GM12878 (cell line): ENCODE results near the gene MYOC. TPM values are rescaled to one million over a fixed set of nuclear protein-coding genes. Genes with fewer than 3 reads are reported as not detected.

Source experiments
- ATAC-seq: fragments of 200-7000 bp; cut with Tn5 transposase; 3 replicates; pipeline ENCODE4 v1.9.1; 2020; ENCODE audit warnings: mild to moderate bottlenecking, moderate library complexity
- BruUV-seq: library from RNA; stranded (reverse); fragments of 400-500 nt; replicated peaks from 2 replicates; lab custom pipeline; 2021; lab: Mats Ljungman, UMichigan
- CTCF ChIA-PET: fragments of 300-600 bp; sonication (Branson Sonifier 250); formaldehyde crosslinking; extraction: SDS; loops from one replicate; lab custom pipeline; 2021; ENCODE audit warnings: inconsistent platforms; lab: Yijun Ruan, JAX
- POLR2A ChIA-PET: fragments of 350-600 bp; formaldehyde crosslinking; extraction: SDS; loops from one replicate; lab custom pipeline; 2021; ENCODE audit warnings: inconsistent platforms; lab: Charles Lee
- RAD21 ChIA-PET: fragments of 300-600 bp; sonication (Branson Sonifier 250); formaldehyde crosslinking; loops from one replicate; lab custom pipeline; 2023; ENCODE audit warnings: antibody characterized with exemption; ENCODE audit not compliant: unreplicated experiment; lab: Charles Lee
- SMC1A ChIA-PET: fragments of 300-600 bp; sonication (Branson Sonifier 250); formaldehyde crosslinking; loops from one replicate; lab custom pipeline; 2023; ENCODE audit not compliant: unreplicated experiment, uncharacterized antibody; lab: Charles Lee
- DNase-seq: peaks from one replicate; pipeline ENCODE4 v3.0.0-alpha.2; 2011; ENCODE audit warnings: low read depth, low spot score
- FAIRE-seq: peaks from 3 replicates; lab custom pipeline; 2011; peaks lifted over from hg19 to GRCh38; lab: Jason Lieb, UNC
- H2AFZ ChIP-seq: 2 replicates; pipeline ENCODE4 v1.6.0; 2011; ENCODE audit warnings: low read depth, low read length, control low read depth; ENCODE audit not compliant: control insufficient read depth
- H3K27ac ChIP-seq: 2 replicates; pipeline ENCODE4 v1.5.1; 2011; ENCODE audit warnings: control low read depth; ENCODE audit not compliant: control insufficient read depth, insufficient read depth
- H3K27me3 ChIP-seq, 2 experiments: replicated peaks in 1 of 2; 2 replicates each; pipeline versions ENCODE4 v1.6.0 to v1.6.1; 2011; ENCODE audit warnings: low read length in 1 of 2; ENCODE audit not compliant: control insufficient read depth in 2 of 2, insufficient read depth in 2 of 2
- H3K36me3 ChIP-seq, 2 experiments: 2 replicates each; pipeline ENCODE4 v1.5.1; 2011; ENCODE audit warnings: low read length in 1 of 2; ENCODE audit not compliant: control insufficient read depth in 2 of 2, insufficient read depth in 2 of 2
- H3K4me1 ChIP-seq: 2 replicates; pipeline ENCODE4 v1.6.1; 2011; ENCODE audit warnings: mild to moderate bottlenecking, low read length, moderate library complexity, mixed read lengths; ENCODE audit not compliant: control insufficient read depth, insufficient read depth
- H3K4me2 ChIP-seq: 2 replicates; pipeline ENCODE4 v1.6.0; 2011; ENCODE audit warnings: control low read depth; ENCODE audit not compliant: control insufficient read depth, insufficient read depth
- H3K4me3 ChIP-seq: fragments of 200-600 bp; sonication (generic); 2 replicates; pipeline ENCODE4 v1.5.1; 2016
- H3K79me2 ChIP-seq: 2 replicates; pipeline ENCODE4 v1.6.0; 2011; ENCODE audit warnings: low read length; ENCODE audit not compliant: control insufficient read depth, insufficient read depth
- H3K9ac ChIP-seq: 2 replicates; pipeline ENCODE4 v1.8.0; 2011; ENCODE audit warnings: low read length, control low read depth, mixed read lengths; ENCODE audit not compliant: control insufficient read depth, insufficient read depth
- H3K9me3 ChIP-seq: replicated peaks from 3 replicates; pipeline ENCODE4 v1.5.1; 2011; ENCODE audit warnings: mild to moderate bottlenecking, low read length; ENCODE audit not compliant: control insufficient read depth, insufficient read depth
- H4K20me1 ChIP-seq: 2 replicates; pipeline ENCODE4 v1.6.0; 2011; ENCODE audit not compliant: control insufficient read depth, insufficient read depth
- ATF7 ChIP-seq: fragments of 450-650 bp; IDR thresholded peaks from 2 replicates; pipeline ENCODE4 v1.6.1; 2016; ENCODE audit warnings: low read depth, mild to moderate bottlenecking
- BHLHE40 ChIP-seq, 2 experiments: fragments of 450-650 bp in 1 of 2; IDR thresholded peaks; 2 replicates each; pipeline ENCODE4 v1.6.1; 2011 to 2017; ENCODE audit warnings: low read depth in 2 of 2, borderline replicate concordance in 1 of 2, improper control_type of control experiment in 1 of 2, low read length in 1 of 2, mild to moderate bottlenecking in 1 of 2
- CEBPZ ChIP-seq: fragments of 150-350 bp; IDR thresholded peaks from 2 replicates; pipeline ENCODE4 v1.6.1; 2016; ENCODE audit warnings: low read depth, low read length
- ESRRA ChIP-seq: IDR thresholded peaks from 2 replicates; pipeline ENCODE4 v1.6.1; 2012; ENCODE audit warnings: mild to moderate bottlenecking, low read length, improper control_type of control experiment
- KDM1A ChIP-seq: fragments of 200-600 bp; sonication (generic); IDR thresholded peaks from 2 replicates; pipeline ENCODE4 v1.6.1; 2016; ENCODE audit warnings: borderline replicate concordance
- NR2C2 ChIP-seq: IDR thresholded peaks from 2 replicates; pipeline ENCODE4 v1.6.1; 2011; ENCODE audit warnings: borderline replicate concordance, low read depth; ENCODE audit not compliant: control insufficient read depth, insufficient read length
- POU2F2 ChIP-seq: IDR thresholded peaks from 3 replicates; pipeline ENCODE4 v1.6.1; 2011; ENCODE audit warnings: low read depth, mild to moderate bottlenecking, low read length, borderline replicate concordance
- TBL1XR1 ChIP-seq: IDR thresholded peaks from 2 replicates; pipeline ENCODE4 v1.6.1; 2012; ENCODE audit warnings: low read depth, low read length, improper control_type of control experiment
- USF1 ChIP-seq: IDR thresholded peaks from 2 replicates; pipeline ENCODE4 v1.6.1; 2011; ENCODE audit warnings: borderline replicate concordance, low read depth, mild to moderate bottlenecking, moderate library complexity, mixed read lengths, low read length; ENCODE audit not compliant: insufficient read depth; ENCODE audit errors: extremely low read length
- WRNIP1 ChIP-seq: IDR thresholded peaks from 2 replicates; pipeline ENCODE4 v1.6.1; 2011; ENCODE audit warnings: low read depth, low read length, improper control_type of control experiment, borderline replicate concordance
- WGBS: methylation state at CpG from one replicate; pipeline ENCODE4 v1.1.6; 2016; ENCODE audit warnings: low lambda C conversion rate; ENCODE audit not compliant: insufficient replicate concordance, insufficient coverage; ENCODE audit errors: missing lambda C conversion rate; 5-methylcytosine and 5-hydroxymethylcytosine counted together
- in situ Hi-C: fragments of 300-500 bp; cut with MboI; formaldehyde crosslinking; loops from 9 replicates; pipeline ENCODE4 v1.14.3; 2018; ENCODE audit warnings: mixed read lengths
- intact Hi-C: fragments of 100-400 bp; cut with micrococcal nuclease; formaldehyde crosslinking; loops from one replicate; pipeline ENCODE4 v1.14.2; 2022; ENCODE audit not compliant: unreplicated experiment
- polyA plus RNA-seq, 11 experiments: library from polyadenylated mRNA; depleted of rRNA in 4 of 11; unstranded in 6 of 11; stranded (reverse) in 5 of 11; fragments of >200 nt; fragmentation: Nextera tagmentation in 4 of 11; fragmentation: Illumina TruSeq in 1 of 11; extraction: Ambion mirVana in 4 of 11; extraction: Trizol in 1 of 11; gene quantifications; 1 replicate in 1 of 11; 2 replicates in 10 of 11; pipeline versions ENCODE4 v1.2.1 to v1.2.3, GENCODE V29; 2011 to 2016; ENCODE audit warnings: inconsistent platforms in 2 of 11, missing spikeins in 2 of 11, low read depth in 1 of 11
- total RNA-seq, 4 experiments: library from RNA; depleted of rRNA in 3 of 4; stranded (reverse); fragments of >200 nt in 3 of 4; fragmentation: Illumina TruSeq in 1 of 4; extraction: Trizol in 1 of 4; gene quantifications; 2 replicates each; pipeline versions ENCODE4 v1.2.1 to v1.2.3, GENCODE V29; 2013 to 2021

MYOC gene
- total and polyA plus RNA-seq, 10 of the 15 experiments (the other 5 are each of a cell fraction or from before 2014, with no cell fraction given) = not detected

GRCh38 chr1:171668372-171668771, 15.9 kb upstream of the MYOC start:
- TF ChIP-seq ESRRA = no peak
- Histone ChIP-seq H4K20me1 (no peaks in the 10 kb centered on the region), H3K9ac (no peak overlapping the region), H3K4me3 (no peak overlapping the region), H2AFZ (no peak overlapping the region), H3K36me3 (no peaks in the 10 kb centered on the region), H3K27me3 (no peaks in the 10 kb centered on the region; a peak in 1 of 4 replicates), H3K9me3 (no peaks in the 10 kb centered on the region), H3K79me2 (no peaks in the 10 kb centered on the region), H3K4me2 (no peak overlapping the region), H3K27ac (no peak overlapping the region), H3K4me1 (no peaks in the 10 kb centered on the region)
- ATAC-seq (no peak), FAIRE-seq (no peak), DNase-seq (no peak)
- SMC1A ChIA-PET = interaction anchor here (1.1 to 2.5 kb wide), 3 partner anchors 13 to 300 kb away, joined by 3 to 8 read pairs (median 4); no protein-coding TSS in a partner anchor
- intact Hi-C loops = no loop called here
- no TSS peak for BruUV-seq
- in situ Hi-C loops = no loop called here
- WGBS = 44% methylated on average over 5 of the region's 5 CpGs
- RAD21 ChIA-PET = no interaction called here
- CTCF ChIA-PET = interaction anchor here (1.5 to 2.0 kb wide), 3 partner anchors 14 to 318 kb away, joined by 4 to 5 read pairs (median 4); no protein-coding TSS in a partner anchor
- POLR2A ChIA-PET = interaction anchor here (0.5 kb wide), 1 partner anchor 256 kb away, joined by 3 read pairs; no protein-coding TSS in a partner anchor

- Histone ChIP-seq H3K4me1 (no peaks in the 10 kb centered on the region), H3K27me3 (no peaks in the 10 kb centered on the region; a peak in 1 of 4 replicates), H3K4me2 (no peak overlapping the region), H2AFZ (no peak overlapping the region), H3K36me3 (no peaks in the 10 kb centered on the region), H3K9ac (no peak overlapping the region), H3K27ac (no peak overlapping the region), H3K9me3 (no peaks in the 10 kb centered on the region), H3K79me2 (no peaks in the 10 kb centered on the region), H3K4me3 (no peak overlapping the region), H4K20me1 (no peaks in the 10 kb centered on the region)
- no peak for ATAC-seq
- in situ Hi-C loops = no loop called here
- intact Hi-C loops = no loop called here
- POLR2A ChIA-PET = no interaction called here
- FAIRE-seq = no peak
- no peak for DNase-seq
- CTCF ChIA-PET = interaction anchor here (1.9 kb wide), 1 partner anchor 12 kb away, joined by 8 read pairs; no protein-coding TSS in a partner anchor
- SMC1A ChIA-PET = interaction anchor here (0.7 to 2.5 kb wide), 4 partner anchors 9 to 22 kb away, joined by 3 to 8 read pairs (median 4); no protein-coding TSS in a partner anchor
- 45% methylated on average over 4 of the region's 4 CpGs for WGBS
- no TSS peak for BruUV-seq
- RAD21 ChIA-PET = interaction anchor here (0.5 kb wide), 1 partner anchor 47 kb away, joined by 3 read pairs; no protein-coding TSS in a partner anchor
- no peak for TF ChIP-seq POU2F2
- no peak for TF ChIP-seq KDM1A
- TF ChIP-seq WRNIP1 = no peak
- TF ChIP-seq NR2C2 = no peak
- TF ChIP-seq BHLHE40 (IDR thresholded peaks at IDR 0.05; ENCODE audit: borderline replicate concordance in 1 of 2, low read depth in 2 of 2, low read length in 1 of 2) = no peak
- TF ChIP-seq TBL1XR1 = no peak
- TF ChIP-seq CEBPZ = no peak
- no peak for TF ChIP-seq ATF7
- TF ChIP-seq USF1 = no peak
Measured at GRCh38 chr1:171666114-171666769, 13.8 kb upstream of the MYOC start.
